Adipose tissue (tissue), 3 donors: ENCODE results near the gene CATSPER3. TPM values are rescaled to one million over a fixed set of nuclear protein-coding genes. Genes with fewer than 3 reads are reported as not detected.

Experiments
- polyA plus RNA-seq, 3 donors: library from polyadenylated mRNA; stranded (reverse); fragments of 200-250 nt; gene quantifications; one replicate each; pipeline ENCODE4 v1.2.3, GENCODE V29; 2013
- donor health status: healthy with polysubstance abuse.
- donor health status: Bipolar disorder and iron deficiency.
- donor health status: healthy.

CATSPER3 gene
- polyA plus RNA-seq, 3 donors = 0.58 to 0.76 TPM; not detected in 1

Other genes with a start within 250 kb of the CATSPER3 start
- 10 to 100 TPM; 18.0 to 53.4 (median 26.5) TPM for gene CAMLG, start 229.4 kb upstream of the CATSPER3 start, polyA plus RNA-seq
- gene DDX46, start 209.1 kb upstream of the CATSPER3 start, polyA plus RNA-seq = 10 to 100 TPM; 12.7 to 19.7 (median 19.3) TPM
- gene C5orf24, start 121.9 kb upstream of the CATSPER3 start, polyA plus RNA-seq = 10 to 100 TPM in 2 of 3 donors, 1 to 10 TPM in 1; 9.9 to 19.8 (median 18.1) TPM
- gene TXNDC15, start 93.5 kb upstream of the CATSPER3 start, polyA plus RNA-seq = 10 to 100 TPM; 47.5 to 62.4 (median 49.0) TPM
- gene PCBD2, start 62.8 kb upstream of the CATSPER3 start, polyA plus RNA-seq = 1 to 10 TPM; 5.1 to 7.9 (median 6.1) TPM
- 1 to 10 TPM in 2 of 3 donors, under 1 TPM in 1; 0.32 to 1.4 (median 1.1) TPM for gene PITX1, start 66.3 kb downstream of the CATSPER3 start, polyA plus RNA-seq